IgD-negative memory B cell (primary cell): ENCODE measurements around the gene STPG4. TPM values are rescaled to one million over a fixed set of nuclear protein-coding genes. Genes with fewer than 3 reads are reported as not detected.
"Not testable (repeated sequence)": the region's sequence is repeated elsewhere in the genome, so short reads cannot be mapped to it uniquely, and the experiment has no call there.

Experiments
- H3K27ac Mint-ChIP-seq, 3 donors: one replicate each; pipeline ENCODE4 v1.8.0; 2020 to 2022; ENCODE audit warnings: mild to moderate bottlenecking in 3 of 3, mixed read lengths in 3 of 3, moderate library complexity in 1 of 3
- H3K27me3 Mint-ChIP-seq: one replicate; pipeline ENCODE4 v1.8.0; 2021; ENCODE audit warnings: mixed read lengths
- H3K36me3 Mint-ChIP-seq: one replicate; pipeline ENCODE4 v1.8.0; 2020; ENCODE audit warnings: mild to moderate bottlenecking, mixed read lengths
- H3K4me1 Mint-ChIP-seq, 3 donors: one replicate each; pipeline ENCODE4 v1.8.0; 2020 to 2022; ENCODE audit warnings: mixed read lengths in 3 of 3, mild to moderate bottlenecking in 1 of 3
- H3K4me3 Mint-ChIP-seq, 4 donors: one replicate each; pipeline ENCODE4 v1.8.0; 2020 to 2022; ENCODE audit warnings: mild to moderate bottlenecking in 4 of 4, mixed read lengths in 4 of 4, moderate library complexity in 3 of 4
- H3K9me3 Mint-ChIP-seq, 3 donors: one replicate each; pipeline ENCODE4 v1.8.0; 2020 to 2021; ENCODE audit warnings: mixed read lengths in 3 of 3, mild to moderate bottlenecking in 1 of 3
- polyA plus RNA-seq: library from polyadenylated mRNA; unstranded; fragments of 300-500 nt; fragmentation: Illumina TruSeq; gene quantifications from one replicate; pipeline ENCODE4 v1.2.3, GENCODE V29; 2021

Gene STPG4
- polyA plus RNA-seq, 1 donor from 2014 or later: not detected

- no peaks in the 10 kb centered on the region for H3K36me3 Mint-ChIP-seq
- peaks cover 5% of the 10 kb centered on the region for H3K27me3 Mint-ChIP-seq
- H3K4me1 Mint-ChIP-seq: peaks cover 15 to 17% (median 15%) of the 10 kb centered on the region in 3 donors
- H3K27ac Mint-ChIP-seq: peak overlapping the region in 1 of 3 donors; percentile 0
- no peak overlapping the region for H3K4me3 Mint-ChIP-seq
- H3K9me3 Mint-ChIP-seq: peaks cover 0 to 2% (median 0%) of the 10 kb centered on the region in 3 donors
Observed at GRCh38 chr2:47181176-47181575, 26.1 kb upstream of the STPG4 start.

GRCh38 chr2:47180531-47180930, 25.4 kb upstream of the STPG4 start:
- peaks cover 5% of the 10 kb centered on the region for H3K27me3 Mint-ChIP-seq
- peaks cover 0 to 2% (median 0%) of the 10 kb centered on the region in 3 donors for H3K9me3 Mint-ChIP-seq
- H3K36me3 Mint-ChIP-seq: no peaks in the 10 kb centered on the region
- peak overlapping the region in 1 of 4 donors; percentile 38 for H3K4me3 Mint-ChIP-seq
- peaks cover 15 to 19% (median 15%) of the 10 kb centered on the region in 3 donors for H3K4me1 Mint-ChIP-seq
- H3K27ac Mint-ChIP-seq: peak overlapping the region in 1 of 3 donors; percentile 43

- peak overlapping the region in 1 of 4 donors; percentile 63 for H3K4me3 Mint-ChIP-seq
- peak overlapping the region in 2 of 3 donors; percentile 80 to 99 for H3K27ac Mint-ChIP-seq
- no peaks in the 10 kb centered on the region for H3K36me3 Mint-ChIP-seq
- peaks cover 0 to 2% (median 0%) of the 10 kb centered on the region in 3 donors for H3K9me3 Mint-ChIP-seq
- peaks cover 22 to 30% (median 22%) of the 10 kb centered on the region in 3 donors for H3K4me1 Mint-ChIP-seq
- peaks cover 5% of the 10 kb centered on the region for H3K27me3 Mint-ChIP-seq
Observed at GRCh38 chr2:47179388-47179787, 24.3 kb upstream of the STPG4 start.

- Mint-ChIP-seq H3K27me3 (peaks cover 5% of the 10 kb centered on the region), H3K9me3 (peaks cover 0 to 2% (median 0%) of the 10 kb centered on the region in 3 donors), H3K4me1 (peaks cover 29 to 34% (median 32%) of the 10 kb centered on the region in 3 donors), H3K36me3 (no peaks in the 10 kb centered on the region), H3K27ac (peak overlapping the region in 1 of 3 donors; percentile 99), H3K4me3 (peak overlapping the region in 1 of 4 donors; percentile 99)
Observed at GRCh38 chr2:47178341-47178740, 23.2 kb upstream of the STPG4 start.

GRCh38 chr2:47177043-47177565, 22.0 kb upstream of the STPG4 start:
- H3K27ac Mint-ChIP-seq: peak overlapping the region; percentile 99 to 100 (median 100)
- peaks cover 5% of the 10 kb centered on the region for H3K27me3 Mint-ChIP-seq
- peaks cover 0 to 2% (median 0%) of the 10 kb centered on the region in 3 donors for H3K9me3 Mint-ChIP-seq
- peaks cover 39 to 44% (median 43%) of the 10 kb centered on the region in 3 donors for H3K4me1 Mint-ChIP-seq
- no peaks in the 10 kb centered on the region for H3K36me3 Mint-ChIP-seq
- peak overlapping the region; percentile 96 to 100 (median 99) for H3K4me3 Mint-ChIP-seq

- H3K27ac Mint-ChIP-seq: peak overlapping the region; percentile 96 to 100 (median 99)
- peaks cover 2% of the 10 kb centered on the region for H3K36me3 Mint-ChIP-seq
- peak overlapping the region; percentile 93 to 99 (median 97) for H3K4me3 Mint-ChIP-seq
- peaks cover 5% of the 10 kb centered on the region for H3K27me3 Mint-ChIP-seq
- H3K9me3 Mint-ChIP-seq: peaks cover 0 to 2% (median 0%) of the 10 kb centered on the region in 3 donors
- peaks cover 56 to 64% (median 59%) of the 10 kb centered on the region in 3 donors for H3K4me1 Mint-ChIP-seq
Observed at GRCh38 chr2:47174733-47175361, 19.7 kb upstream of the STPG4 start.

GRCh38 chr2:47173986-47174732, 19.1 kb upstream of the STPG4 start:
- peaks cover 5% of the 10 kb centered on the region for H3K27me3 Mint-ChIP-seq
- H3K4me3 Mint-ChIP-seq: peak overlapping the region; percentile 93 to 99 (median 97)
- peak overlapping the region; percentile 96 to 100 (median 99) for H3K27ac Mint-ChIP-seq
- H3K4me1 Mint-ChIP-seq: peaks cover 55 to 68% (median 58%) of the 10 kb centered on the region in 3 donors
- H3K9me3 Mint-ChIP-seq: peaks cover 0 to 2% (median 0%) of the 10 kb centered on the region in 3 donors
- peaks cover 2% of the 10 kb centered on the region for H3K36me3 Mint-ChIP-seq

- peaks cover 2% of the 10 kb centered on the region for H3K36me3 Mint-ChIP-seq
- peaks cover 5% of the 10 kb centered on the region for H3K27me3 Mint-ChIP-seq
- peaks cover 57 to 74% (median 60%) of the 10 kb centered on the region in 3 donors for H3K4me1 Mint-ChIP-seq
- peak overlapping the region; percentile 55 to 99 (median 97) for H3K4me3 Mint-ChIP-seq
- peak overlapping the region in 2 of 3 donors; percentile 63 to 99 for H3K27ac Mint-ChIP-seq
- peaks cover 0 to 2% (median 0%) of the 10 kb centered on the region in 3 donors for H3K9me3 Mint-ChIP-seq
Observed at GRCh38 chr2:47172922-47173695, 18.0 kb upstream of the STPG4 start.

- Mint-ChIP-seq H3K27ac (peak overlapping the region; percentile 53 to 99 (median 76)), H3K4me1 (peaks cover 55 to 72% (median 62%) of the 10 kb centered on the region in 3 donors), H3K9me3 (peaks cover 0 to 2% (median 0%) of the 10 kb centered on the region in 3 donors), H3K36me3 (peaks cover 2% of the 10 kb centered on the region), H3K27me3 (peaks cover 5% of the 10 kb centered on the region), H3K4me3 (peak overlapping the region; percentile 55 to 99 (median 97))
Observed at GRCh38 chr2:47172156-47172921, 17.2 kb upstream of the STPG4 start.

- Mint-ChIP-seq H3K36me3 (peaks cover 2% of the 10 kb centered on the region), H3K9me3 (no peaks in the 10 kb centered on the region), H3K4me1 (peaks cover 53 to 67% (median 54%) of the 10 kb centered on the region in 3 donors), H3K4me3 (peak overlapping the region in 2 of 4 donors; percentile 2 to 53), H3K27me3 (no peaks in the 10 kb centered on the region), H3K27ac (peak overlapping the region in 2 of 3 donors; percentile 22 to 78)
Observed at GRCh38 chr2:47169784-47170183, 14.7 kb upstream of the STPG4 start.

GRCh38 chr2:47168895-47169294, 13.8 kb upstream of the STPG4 start:
- H3K27ac Mint-ChIP-seq: peak overlapping the region in 2 of 3 donors; percentile 19 to 62
- peaks cover 51 to 66% (median 53%) of the 10 kb centered on the region in 3 donors for H3K4me1 Mint-ChIP-seq
- not testable (repeated sequence) for H3K36me3 Mint-ChIP-seq, H3K27me3 Mint-ChIP-seq, H3K9me3 Mint-ChIP-seq
- H3K4me3 Mint-ChIP-seq: peak overlapping the region in 2 of 4 donors; percentile 35 to 52

- H3K27ac Mint-ChIP-seq: no peak overlapping the region
- H3K9me3 Mint-ChIP-seq: no peaks in the 10 kb centered on the region
- no peaks in the 10 kb centered on the region for H3K27me3 Mint-ChIP-seq
- H3K36me3 Mint-ChIP-seq: peaks cover 5% of the 10 kb centered on the region
- no peak overlapping the region for H3K4me3 Mint-ChIP-seq
- H3K4me1 Mint-ChIP-seq: peaks cover 42 to 55% (median 43%) of the 10 kb centered on the region in 3 donors
Observed at GRCh38 chr2:47167149-47167548, 12.0 kb upstream of the STPG4 start.

GRCh38 chr2:47165001-47165555, 10.0 kb upstream of the STPG4 start:
- Mint-ChIP-seq H3K4me3 (no peak overlapping the region), H3K27me3 (no peaks in the 10 kb centered on the region), H3K4me1 (peaks cover 29 to 38% (median 29%) of the 10 kb centered on the region in 3 donors), H3K36me3 (peaks cover 5% of the 10 kb centered on the region), H3K27ac (peak overlapping the region; percentile 35 to 68 (median 57)), H3K9me3 (no peaks in the 10 kb centered on the region)
